Measurements from ENCODE around the gene RETREG1.

- no peak for TF ChIP-seq CTCF (IDR thresholded peaks at IDR 0.05; ENCODE audit: borderline replicate concordance, extremely low read depth, low read length, poor library complexity, severe bottlenecking)
- no peak for TF ChIP-seq EZH2 (IDR thresholded peaks at IDR 0.05; ENCODE audit: borderline replicate concordance, low read depth, low read length, severe bottlenecking)
Observed at GRCh38 chr5:16464231-16464630, 152.6 kb downstream of the RETREG1 start.
